ENCODE results near the gene KRT15.
A peak's percentile ranks its signal among the peaks of the same experiment; 100 is the strongest.

Gene KRT15

GRCh38 chr17:41518789-41519449 lies at the start of gene KRT15:
TSS of gene KRT15 (minus strand) at chr17:41518890. CDS start at chr17:41518827, 63 bp downstream.
- DNase-seq (ENCODE audit: low read depth), result no peak

GRCh38 chr17:41567317-41567716 lies 48.6 kb upstream of the KRT15 start:
- no peak for DNase-seq (ENCODE audit: low read depth)

GRCh38 chr17:41565338-41565737 lies 46.6 kb upstream of the KRT15 start:
- no peak for DNase-seq (ENCODE audit: low read depth)

GRCh38 chr17:41563607-41564170 lies 45.0 kb upstream of the KRT15 start:
- no peak for DNase-seq (ENCODE audit: low read depth)

- DNase-seq (ENCODE audit: low read depth), result no peak
Observed at GRCh38 chr17:41561554-41561953, 42.9 kb upstream of the KRT15 start.

- DNase-seq (ENCODE audit: low read depth), result no peak
Observed at GRCh38 chr17:41559548-41559947, 40.9 kb upstream of the KRT15 start.

- no peak for DNase-seq (ENCODE audit: low read depth)
Observed at GRCh38 chr17:41556931-41557330, 38.2 kb upstream of the KRT15 start.

GRCh38 chr17:41556306-41556705 lies 37.6 kb upstream of the KRT15 start:
- no peak for DNase-seq (ENCODE audit: low read depth)

- DNase-seq (ENCODE audit: low read depth), result no peak
Observed at GRCh38 chr17:41555105-41555887, 36.6 kb upstream of the KRT15 start.

- no peak for DNase-seq (ENCODE audit: low read depth)
Observed at GRCh38 chr17:41553987-41554680, 35.4 kb upstream of the KRT15 start.

- DNase-seq (ENCODE audit: low read depth), result no peak
Observed at GRCh38 chr17:41553176-41553575, 34.5 kb upstream of the KRT15 start.

GRCh38 chr17:41552455-41552854 lies 33.8 kb upstream of the KRT15 start:
- no peak for DNase-seq (ENCODE audit: low read depth)

- no peak for DNase-seq (ENCODE audit: low read depth)
Observed at GRCh38 chr17:41551365-41551764, 32.7 kb upstream of the KRT15 start.

- no peak for DNase-seq (ENCODE audit: low read depth)
Observed at GRCh38 chr17:41549596-41550039, 30.9 kb upstream of the KRT15 start.

- DNase-seq (ENCODE audit: low read depth), result peak; percentile 72
Observed at GRCh38 chr17:41548844-41549595, 30.3 kb upstream of the KRT15 start.

GRCh38 chr17:41547921-41548843 lies 29.5 kb upstream of the KRT15 start:
- peak; percentile 91 for DNase-seq (ENCODE audit: low read depth)

- DNase-seq (ENCODE audit: low read depth), result no peak
Observed at GRCh38 chr17:41547378-41547841, 28.7 kb upstream of the KRT15 start.

- no peak for DNase-seq (ENCODE audit: low read depth)
Observed at GRCh38 chr17:41546819-41547218, 28.1 kb upstream of the KRT15 start.

GRCh38 chr17:41545829-41546410 lies 27.2 kb upstream of the KRT15 start:
- no peak for DNase-seq (ENCODE audit: low read depth)

- no peak for DNase-seq (ENCODE audit: low read depth)
Observed at GRCh38 chr17:41544935-41545334, 26.2 kb upstream of the KRT15 start.
